Aorta (tissue), 5 donors: ENCODE data around the gene SLMAP. TPM values are rescaled to one million over a fixed set of nuclear protein-coding genes. Genes with fewer than 3 reads are reported as not detected.

Source experiments
- ATAC-seq: fragments of 200-7000 bp; cut with Tn5 transposase; one replicate; pipeline ENCODE4 v1.9.1; 2022; ENCODE audit warnings: moderate library complexity; ENCODE audit not compliant: low FRiP score
- DNase-seq, 2 donors: peaks; one replicate each; pipeline ENCODE4 v3.0.0-alpha.2; 2020
- H3K27ac ChIP-seq, 2 donors: one replicate each; pipeline ENCODE4 v1.5.1; 2013; ENCODE audit warnings: low read length in 2 of 2, mild to moderate bottlenecking in 2 of 2, moderate library complexity in 2 of 2, control low read depth in 1 of 2, inconsistent platforms in 1 of 2, low read depth in 1 of 2
- H3K27me3 ChIP-seq, 2 donors: one replicate each; pipeline ENCODE4 v1.6.1; 2013; ENCODE audit warnings: control low read depth in 1 of 2, low read length in 1 of 2, mild to moderate bottlenecking in 1 of 2, moderate library complexity in 1 of 2; ENCODE audit not compliant: insufficient read depth in 2 of 2, control insufficient read depth in 1 of 2
- H3K36me3 ChIP-seq, 2 donors: one replicate each; pipeline ENCODE4 v1.6.1; 2013; ENCODE audit warnings: control low read depth in 1 of 2, low read length in 1 of 2, mild to moderate bottlenecking in 1 of 2; ENCODE audit not compliant: insufficient read depth in 2 of 2, control insufficient read depth in 1 of 2
- H3K4me1 ChIP-seq, 2 donors: one replicate each; pipeline ENCODE4 v1.6.1; 2013; ENCODE audit warnings: low read length in 2 of 2, control low read depth in 1 of 2, mild to moderate bottlenecking in 1 of 2, moderate library complexity in 1 of 2; ENCODE audit not compliant: insufficient read depth in 2 of 2, control insufficient read depth in 1 of 2
- H3K4me3 ChIP-seq, 2 donors: one replicate each; pipeline ENCODE4 v1.5.1; 2013; ENCODE audit warnings: low read length in 2 of 2, control low read depth in 1 of 2, mild to moderate bottlenecking in 1 of 2
- H3K9me3 ChIP-seq: one replicate; pipeline ENCODE4 v1.6.1; 2013; ENCODE audit warnings: mild to moderate bottlenecking, low read length; ENCODE audit not compliant: control insufficient read depth
- WGBS, 2 donors: extraction: QIAGEN DNeasy Blood & Tissue Kit; methylation state at CpG; one replicate each; pipeline ENCODE4 v1.1.7; 2013; 5-methylcytosine and 5-hydroxymethylcytosine counted together
- intact Hi-C, 2 donors: fragments of 100-400 bp; cut with DNase I; formaldehyde crosslinking; loops; one replicate each; pipeline versions ENCODE4 v1.14.2 to v1.15.0; 2022
- polyA plus RNA-seq, 2 donors: library from polyadenylated mRNA; stranded (reverse); fragments of 200-250 nt; gene quantifications; one replicate each; pipeline ENCODE4 v1.2.3, GENCODE V29; 2013
- total RNA-seq, 2 donors: library from RNA; stranded (reverse); fragmentation: NEBNext Ultra II Directional; extraction: Animal tissue kit (Norgen Biotek cat#: 25700); gene quantifications; one replicate each; pipeline ENCODE4 v1.2.1, GENCODE V29; 2021
- donor health status: healthy with polysubstance abuse.
- donor health status: Bipolar disorder and iron deficiency.
- donor health status: DM: no; HTN: no; CAD: no.
- donor health status: DM: no; HTN: no; CAD: no.
- donor health status: DM: yes; HTN: yes; CAD: no.

Gene SLMAP
- total and polyA plus RNA-seq, 4 donors, result 81.4 to 546 (median 170) TPM

GRCh38 chr3:57910990-57911389 lies 154.9 kb downstream of the SLMAP start:
- no peaks in the 10 kb centered on the region for H3K27me3 ChIP-seq
- H3K4me1 ChIP-seq, result no peaks in the 10 kb centered on the region
- H3K36me3 ChIP-seq, result no peaks in the 10 kb centered on the region
- no peak overlapping the region for H3K27ac ChIP-seq
- no peak overlapping the region for H3K4me3 ChIP-seq
- no peak for DNase-seq
- ATAC-seq, result no peak
- H3K9me3 ChIP-seq, result no peaks in the 10 kb centered on the region
- WGBS, 2 donors, result 32 to 48% methylated on average over 2 of the region's 2 CpGs
- intact Hi-C loops, result no loop called here

DNA sequence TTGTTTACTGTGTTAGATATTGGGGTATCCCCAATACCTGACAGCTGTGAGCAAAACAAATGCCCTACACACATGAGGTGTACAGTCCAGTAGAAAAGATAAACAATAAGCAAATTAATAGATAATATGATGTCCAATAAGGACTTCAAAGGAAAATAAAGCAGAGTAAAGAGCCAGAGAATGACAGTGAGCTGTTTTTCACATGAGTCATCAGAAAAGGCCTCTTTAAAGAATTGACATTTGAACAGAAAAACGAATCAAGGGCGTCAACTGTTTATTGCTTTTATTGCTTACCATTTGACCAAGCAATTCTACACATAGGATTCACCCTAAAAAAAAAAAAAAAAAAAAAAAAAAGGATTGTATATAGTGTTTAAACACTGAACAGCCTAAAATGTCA lies 155.5 kb downstream of the SLMAP start:
- Histone ChIP-seq H3K36me3 (no peaks in the 10 kb centered on the region), H3K4me1 (no peaks in the 10 kb centered on the region)

GRCh38 chr3:57917601-57918000 lies 161.5 kb downstream of the SLMAP start:
- H3K27ac ChIP-seq, result peak overlapping the region in 1 of 2 donors; percentile 86

More for the DNA sequence above, 155.5 kb downstream of the SLMAP start:
- peak overlapping the region in 1 of 2 donors; percentile 5 for H3K4me3 ChIP-seq
- ATAC-seq, result no peak
- H3K9me3 ChIP-seq, result no peaks in the 10 kb centered on the region
- no peak overlapping the region for H3K27ac ChIP-seq
- 7 to 29% methylated on average over 2 of the region's 2 CpGs for WGBS, 2 donors
- intact Hi-C loops, result no loop called here
- no peaks in the 10 kb centered on the region for H3K27me3 ChIP-seq
- no peak for DNase-seq

GRCh38 chr3:57918123-57918837 lies 162.2 kb downstream of the SLMAP start:
- Histone ChIP-seq H3K4me3 (no peak overlapping the region), H3K27ac (no peak overlapping the region), H3K4me1 (peaks cover 2 to 9% of the 10 kb centered on the region in 2 donors), H3K9me3 (no peaks in the 10 kb centered on the region), H3K27me3 (no peaks in the 10 kb centered on the region), H3K36me3 (peaks cover 0 to 3% of the 10 kb centered on the region in 2 donors)
- DNase-seq, result no peak
- intact Hi-C loops, result no loop called here
- 6 to 14% methylated on average over 2 of the region's 2 CpGs for WGBS, 2 donors
- ATAC-seq, result peak; percentile 55

More at GRCh38 chr3:57917601-57918000, 161.5 kb downstream of the SLMAP start:
- no peaks in the 10 kb centered on the region for H3K9me3 ChIP-seq
- intact Hi-C loops, result no loop called here
- H3K4me3 ChIP-seq, result no peak overlapping the region
- WGBS, 2 donors, result 13 to 18% methylated on average over 1 of the region's 1 CpG
- H3K27me3 ChIP-seq, result no peaks in the 10 kb centered on the region
- H3K36me3 ChIP-seq, result peaks cover 0 to 2% of the 10 kb centered on the region in 2 donors
- no peak for DNase-seq
- ATAC-seq, result no peak
- peaks cover 2 to 4% of the 10 kb centered on the region in 2 donors for H3K4me1 ChIP-seq

GRCh38 chr3:57919987-57920386 lies 163.9 kb downstream of the SLMAP start:
- H3K4me3 ChIP-seq, result no peak overlapping the region
- ATAC-seq (no peak), DNase-seq (no peak)
- peak overlapping the region in 1 of 2 donors; percentile 22 for H3K27ac ChIP-seq
- peaks cover 0 to 8% of the 10 kb centered on the region in 2 donors for H3K36me3 ChIP-seq
- H3K4me1 ChIP-seq, result peaks cover 2 to 9% of the 10 kb centered on the region in 2 donors
- H3K27me3 ChIP-seq, result no peaks in the 10 kb centered on the region
- intact Hi-C loops, result no loop called here
- no peaks in the 10 kb centered on the region for H3K9me3 ChIP-seq

DNA sequence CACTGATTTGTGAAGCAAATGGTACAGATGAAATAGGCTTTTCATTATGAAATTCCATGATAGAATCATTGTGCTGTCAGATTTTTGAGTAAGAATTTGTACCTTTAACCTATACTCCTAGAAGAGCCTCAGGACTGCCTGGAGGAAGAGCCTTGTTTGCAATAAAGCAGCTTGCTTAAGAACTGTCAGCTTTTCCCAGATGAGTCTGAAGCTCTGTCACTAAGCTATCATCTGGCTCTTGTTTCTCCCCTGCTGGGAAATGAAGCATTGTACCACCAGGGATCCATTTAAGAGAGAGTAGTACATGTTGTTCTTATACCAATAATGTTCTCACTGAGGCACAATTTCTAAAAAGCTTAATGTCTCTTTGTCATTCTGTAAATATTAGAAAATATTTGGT lies 167.0 kb downstream of the SLMAP start:
- H3K4me3 ChIP-seq, result no peak overlapping the region
- H3K36me3 ChIP-seq, result peaks cover 2 to 9% of the 10 kb centered on the region in 2 donors
- H3K27me3 ChIP-seq, result no peaks in the 10 kb centered on the region
- ATAC-seq (no peak), DNase-seq (no peak)
- H3K9me3 ChIP-seq, result no peaks in the 10 kb centered on the region
- intact Hi-C loops, result no loop called here
- peak overlapping the region; percentile 57 to 64 for H3K27ac ChIP-seq
- H3K4me1 ChIP-seq, result peaks cover 3 to 4% of the 10 kb centered on the region in 2 donors

DNA sequence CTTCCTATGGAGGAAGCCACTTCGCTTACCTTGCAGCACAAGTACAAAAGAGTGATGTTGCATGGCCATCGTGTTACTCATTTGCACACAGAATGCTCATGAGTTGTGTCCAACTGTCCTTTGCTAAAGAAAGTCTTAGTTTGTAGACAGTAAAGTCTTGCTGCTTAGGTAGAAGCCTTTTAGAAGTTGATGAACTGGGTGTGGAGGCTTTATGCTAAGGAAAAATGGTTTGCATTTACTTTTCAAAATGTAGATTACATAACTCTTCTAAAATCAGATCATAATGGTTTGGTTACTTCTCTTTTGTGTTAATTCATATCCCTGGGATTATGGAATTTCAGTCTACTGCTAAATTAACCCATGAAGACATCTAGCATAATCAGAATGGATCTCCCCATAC lies 167.6 kb downstream of the SLMAP start:
- Histone ChIP-seq H3K27ac (peak overlapping the region in 1 of 2 donors; percentile 48), H3K9me3 (no peaks in the 10 kb centered on the region), H3K4me1 (peaks cover 3 to 4% of the 10 kb centered on the region in 2 donors), H3K4me3 (no peak overlapping the region), H3K36me3 (peaks cover 2 to 9% of the 10 kb centered on the region in 2 donors), H3K27me3 (no peaks in the 10 kb centered on the region)
- DNase-seq (no peak), ATAC-seq (no peak)
- 84 to 87% methylated on average over 2 of the region's 2 CpGs for WGBS, 2 donors
- intact Hi-C loops, result no loop called here

DNA sequence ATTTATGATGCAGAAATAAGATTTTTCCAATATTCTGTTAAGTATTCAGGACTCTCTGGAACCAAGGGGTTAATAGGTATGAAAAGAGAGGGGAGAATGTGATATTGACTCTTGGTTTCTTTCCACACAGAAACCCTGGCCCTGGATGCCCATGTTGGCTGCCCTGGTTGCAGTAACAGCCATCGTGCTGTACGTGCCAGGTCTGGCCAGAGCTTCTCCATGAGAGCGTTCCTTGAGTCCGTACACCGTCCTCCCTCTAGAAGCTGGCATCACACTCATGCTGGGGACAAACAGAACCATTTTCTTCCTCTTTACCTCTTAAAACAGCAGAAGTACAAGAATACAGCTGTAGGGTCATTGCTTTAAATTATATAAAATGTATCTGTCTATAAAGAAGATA lies 171.1 kb downstream of the SLMAP start:
- ATAC-seq, result peak; percentile 61
- H3K4me1 ChIP-seq, result peaks cover 3 to 4% of the 10 kb centered on the region in 2 donors
- intact Hi-C loops, result loop anchor here in 1 of 2 donors (5.0 kb wide), 1 partner anchor 35 kb away; no protein-coding TSS in a partner anchor
- WGBS, 2 donors, result 6 to 11% methylated on average over 5 of the region's 5 CpGs
- no peak for DNase-seq
- peaks cover 2 to 7% of the 10 kb centered on the region in 2 donors for H3K36me3 ChIP-seq
- H3K27me3 ChIP-seq, result no peaks in the 10 kb centered on the region
- no peaks in the 10 kb centered on the region for H3K9me3 ChIP-seq
- H3K27ac ChIP-seq, result no peak overlapping the region
- no peak overlapping the region for H3K4me3 ChIP-seq

DNA sequence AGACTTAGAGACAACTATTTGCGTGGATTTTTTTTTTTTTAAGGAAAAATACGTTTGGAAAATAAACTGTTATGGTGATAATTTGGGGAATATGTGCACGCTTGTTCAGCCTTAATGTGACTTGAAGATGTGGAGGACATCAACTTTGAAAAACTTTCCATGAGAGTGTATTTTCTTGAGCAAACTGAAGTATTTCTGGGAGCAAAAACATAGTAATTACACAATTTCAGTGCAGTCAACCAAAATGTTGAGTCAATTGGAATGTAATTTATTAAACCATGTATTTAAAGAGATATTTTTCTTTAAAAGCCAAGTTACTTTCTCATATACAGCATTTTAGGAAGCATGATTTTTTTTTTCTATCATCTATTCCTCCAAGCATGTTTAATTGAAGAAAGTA lies 171.8 kb downstream of the SLMAP start:
- no peak overlapping the region for H3K4me3 ChIP-seq
- H3K4me1 ChIP-seq, result peaks cover 3% of the 10 kb centered on the region in 2 donors
- no peak for ATAC-seq
- no peaks in the 10 kb centered on the region for H3K27me3 ChIP-seq
- no peak for DNase-seq
- intact Hi-C loops, result loop anchor here in 1 of 2 donors (5.0 kb wide), 1 partner anchor 36 kb away; no protein-coding TSS in a partner anchor
- 79 to 81% methylated on average over 3 of the region's 3 CpGs for WGBS, 2 donors
- H3K36me3 ChIP-seq, result peaks cover 2 to 7% of the 10 kb centered on the region in 2 donors
- no peaks in the 10 kb centered on the region for H3K9me3 ChIP-seq
- no peak overlapping the region for H3K27ac ChIP-seq
